H1 (cell line): ENCODE results near the gene RBP4. TPM values are rescaled to one million over a fixed set of nuclear protein-coding genes. Genes with fewer than 3 reads are reported as not detected.

ENCODE experiments used
- CTCF ChIA-PET: fragments of 300-600 bp; sonication (Branson Sonifier 250); formaldehyde crosslinking; loops from one replicate; lab custom pipeline; 2021; ENCODE audit not compliant: partially characterized antibody; lab: Charles Lee
- POLR2A ChIA-PET: fragments of 300-600 bp; sonication (Branson Sonifier 250); formaldehyde crosslinking; loops from one replicate; lab custom pipeline; 2021; ENCODE audit warnings: inconsistent platforms; ENCODE audit not compliant: partially characterized antibody; lab: Charles Lee
- DNase-seq, 2 experiments: peaks; one replicate each; pipeline versions ENCODE4 v3.0.0 to v3.0.0-alpha.2; 2010 to 2022; ENCODE audit warnings: low spot score in 2 of 2, low read depth in 1 of 2, mixed read lengths in 1 of 2
- FAIRE-seq: peaks from 2 replicates; lab custom pipeline; 2011; peaks lifted over from hg19 to GRCh38; lab: Jason Lieb, UNC
- H2AFZ ChIP-seq: 2 replicates; pipeline ENCODE4 v1.8.1; 2012; ENCODE audit warnings: low read length, inconsistent platforms
- H2AK5ac ChIP-seq: 2 replicates; pipeline ENCODE4 v1.6.1; 2013; ENCODE audit warnings: low read depth, low read length
- H2BK120ac ChIP-seq: replicated peaks from 2 replicates; pipeline ENCODE3; 2013; ENCODE audit warnings: low read depth, low read length, inconsistent platforms
- H2BK12ac ChIP-seq: 2 replicates; pipeline ENCODE4 v1.6.1; 2013; ENCODE audit warnings: low read depth, low read length
- H2BK15ac ChIP-seq: 2 replicates; pipeline ENCODE4 v1.6.1; 2013; ENCODE audit warnings: low read length
- H2BK20ac ChIP-seq: 2 replicates; pipeline ENCODE4 v1.6.1; 2013; ENCODE audit warnings: low read length
- H2BK5ac ChIP-seq: 2 replicates; pipeline ENCODE4 v1.6.1; 2013; ENCODE audit warnings: low read depth, low read length
- H3K14ac ChIP-seq: 2 replicates; pipeline ENCODE4 v1.6.1; 2013; ENCODE audit warnings: inconsistent platforms; ENCODE audit not compliant: insufficient read length
- H3K18ac ChIP-seq: 2 replicates; pipeline ENCODE4 v1.6.1; 2013; ENCODE audit warnings: low read length; ENCODE audit errors: extremely low read depth
- H3K23ac ChIP-seq: 2 replicates; pipeline ENCODE4 v1.6.1; 2013; ENCODE audit warnings: inconsistent platforms; ENCODE audit not compliant: insufficient read length
- H3K23me2 ChIP-seq: 2 replicates; pipeline ENCODE4 v1.6.1; 2013; ENCODE audit warnings: low read depth, low read length
- H3K27ac ChIP-seq: 2 replicates; pipeline ENCODE4 v1.6.1; 2011; ENCODE audit warnings: low read depth, low read length, inconsistent platforms
- H3K27me3 ChIP-seq, 4 experiments: replicated peaks in 1 of 4; 1 replicate in 1 of 4; 2 replicates in 3 of 4; pipeline versions ENCODE4 v1.6.1 to v1.8.1; 2011 to 2013; ENCODE audit warnings: low read length in 3 of 4, mild to moderate bottlenecking in 3 of 4, inconsistent platforms in 2 of 4, mixed read lengths in 2 of 4, moderate library complexity in 1 of 4; ENCODE audit not compliant: control insufficient read depth in 3 of 4, insufficient read depth in 3 of 4; ENCODE audit errors: extremely low read depth in 1 of 4
- H3K36me3 ChIP-seq, 4 experiments: 2 replicates each; pipeline versions ENCODE4 v1.6.1 to v1.8.1; 2011 to 2013; ENCODE audit warnings: mild to moderate bottlenecking in 4 of 4, low read length in 3 of 4, moderate library complexity in 2 of 4, control low read depth in 1 of 4, inconsistent platforms in 1 of 4; ENCODE audit not compliant: insufficient read depth in 4 of 4, control insufficient read depth in 2 of 4
- H3K4ac ChIP-seq: replicated peaks from 2 replicates; pipeline ENCODE3; 2013; ENCODE audit warnings: low read length, low read depth, mixed read lengths, inconsistent platforms; ENCODE audit not compliant: insufficient read length
- H3K4me1 ChIP-seq, 4 experiments: replicated peaks in 1 of 4; 1 replicate in 1 of 4; 2 replicates in 3 of 4; pipeline versions ENCODE4 v1.6.1 to v1.8.1; 2011 to 2013; ENCODE audit warnings: low read length in 3 of 4, inconsistent platforms in 2 of 4, mixed read lengths in 1 of 4; ENCODE audit not compliant: insufficient read depth in 4 of 4, control insufficient read depth in 3 of 4
- H3K4me2 ChIP-seq, 2 experiments: 2 replicates each; pipeline versions ENCODE4 v1.6.1 to v1.8.1; 2011 to 2013; ENCODE audit warnings: low read depth in 2 of 2, low read length in 2 of 2, control low read depth in 1 of 2, inconsistent platforms in 1 of 2, mild to moderate bottlenecking in 1 of 2; ENCODE audit not compliant: insufficient read depth in 1 of 2
- H3K4me3 ChIP-seq, 4 experiments: fragments of 200-600, 300-600 bp in 1 of 4; sonication (generic), shearing (Covaris generic), sonication (Bioruptor Twin) in 1 of 4; 2 replicates each; pipeline versions ENCODE4 v1.5.1 to v1.8.1; 2011 to 2016; ENCODE audit warnings: low read length in 4 of 4, low read depth in 3 of 4, control low read depth in 2 of 4, inconsistent platforms in 2 of 4, mild to moderate bottlenecking in 2 of 4, mixed read lengths in 1 of 4, moderate library complexity in 1 of 4; ENCODE audit not compliant: insufficient read depth in 2 of 4; ENCODE audit errors: extremely low read depth in 1 of 4
- H3K56ac ChIP-seq: replicated peaks from 2 replicates; pipeline ENCODE3; 2013; ENCODE audit warnings: low read depth, mild to moderate bottlenecking, mixed read lengths, low read length, inconsistent platforms; ENCODE audit not compliant: insufficient read length
- H3K79me1 ChIP-seq: 2 replicates; pipeline ENCODE4 v1.6.1; 2013; ENCODE audit warnings: low read depth, low read length, control low read depth
- H3K79me2 ChIP-seq, 2 experiments: 2 replicates each; pipeline versions ENCODE4 v1.6.1 to v1.8.1; 2012 to 2013; ENCODE audit warnings: low read length in 2 of 2, mild to moderate bottlenecking in 2 of 2, inconsistent platforms in 1 of 2; ENCODE audit not compliant: insufficient read depth in 2 of 2, control insufficient read depth in 1 of 2
- H3K9ac ChIP-seq, 4 experiments: replicated peaks in 1 of 4; 1 replicate in 1 of 4; 2 replicates in 3 of 4; pipeline versions ENCODE4 v1.6.1 to v1.8.1; 2011 to 2013; ENCODE audit warnings: low read depth in 3 of 4, low read length in 3 of 4, control low read depth in 2 of 4, mild to moderate bottlenecking in 2 of 4, moderate library complexity in 2 of 4, inconsistent platforms in 1 of 4; ENCODE audit errors: extremely low read depth in 1 of 4
- H3K9me3 ChIP-seq, 2 experiments: 2 replicates each; pipeline versions ENCODE4 v1.6.1 to v1.8.1; 2012 to 2013; ENCODE audit warnings: mild to moderate bottlenecking in 2 of 2, moderate library complexity in 2 of 2, control low read depth in 1 of 2, inconsistent platforms in 1 of 2, low read depth in 1 of 2, low read length in 1 of 2, mixed read lengths in 1 of 2; ENCODE audit not compliant: insufficient read depth in 2 of 2
- H4K20me1 ChIP-seq, 2 experiments: replicated peaks in 1 of 2; 2 replicates each; pipeline versions ENCODE3 to v1.8.1; 2011 to 2013; ENCODE audit warnings: inconsistent platforms in 2 of 2, low read length in 2 of 2, mild to moderate bottlenecking in 1 of 2; ENCODE audit not compliant: insufficient read depth in 2 of 2, control insufficient read depth in 1 of 2
- H4K5ac ChIP-seq: 2 replicates; pipeline ENCODE4 v1.6.1; 2013; ENCODE audit warnings: low read length, low read depth, mixed read lengths, inconsistent platforms; ENCODE audit not compliant: insufficient read length
- H4K8ac ChIP-seq: 2 replicates; pipeline ENCODE4 v1.8.0; 2013; ENCODE audit warnings: mild to moderate bottlenecking, moderate library complexity, low read length, inconsistent platforms; ENCODE audit not compliant: insufficient read depth; ENCODE audit errors: extremely low read depth
- H4K91ac ChIP-seq: replicated peaks from 2 replicates; pipeline ENCODE3; 2013; ENCODE audit warnings: low read length, mixed read lengths, inconsistent platforms; ENCODE audit not compliant: insufficient read length
- CTBP2 ChIP-seq: IDR thresholded peaks from 2 replicates; pipeline ENCODE4 v1.7.0; 2011; ENCODE audit warnings: borderline replicate concordance, mild to moderate bottlenecking, moderate library complexity, mixed read lengths, low read length; ENCODE audit not compliant: insufficient read depth, insufficient read length
- MAFK ChIP-seq: IDR thresholded peaks from 2 replicates; pipeline ENCODE4 v1.6.1; 2012; ENCODE audit warnings: low read depth, mild to moderate bottlenecking, improper control_type of control experiment, low read length
- POLR2A ChIP-seq, 2 experiments: IDR thresholded peaks; 1 replicate in 1 of 2; 2 replicates in 1 of 2; pipeline ENCODE4 v1.6.1; 2011; ENCODE audit warnings: low read depth in 2 of 2, low read length in 2 of 2, mild to moderate bottlenecking in 2 of 2; ENCODE audit errors: control extremely low read depth in 1 of 2
- SAP30 ChIP-seq: fragments of 300-600 bp; sonication (generic); IDR thresholded peaks from 2 replicates; pipeline ENCODE4 v1.7.1; 2012; ENCODE audit warnings: low read length, moderate library complexity, mild to moderate bottlenecking, inconsistent platforms; ENCODE audit not compliant: insufficient read depth, insufficient replicate concordance
- SIRT6 ChIP-seq: IDR thresholded peaks from one replicate; pipeline ENCODE4 v1.7.1; 2012; ENCODE audit warnings: low read length, inconsistent platforms
- SIX5 ChIP-seq: IDR thresholded peaks from 2 replicates; pipeline ENCODE4 v1.6.1; 2011; ENCODE audit warnings: mild to moderate bottlenecking, low read depth, low read length
- SP2 ChIP-seq: IDR thresholded peaks from 2 replicates; pipeline ENCODE4 v1.6.1; 2012; ENCODE audit warnings: mild to moderate bottlenecking, low read length, inconsistent platforms
- WGBS, 2 experiments: shearing (Covaris generic) in 1 of 2; methylation state at CpG; one replicate each; pipeline versions ENCODE4 v1.1.6 to v1.1.7; 2013 to 2015; ENCODE audit warnings: low lambda C conversion rate in 2 of 2, mixed read lengths in 2 of 2, inconsistent platforms in 1 of 2, low coverage in 1 of 2, missing lambda C conversion rate in 1 of 2; ENCODE audit not compliant: insufficient replicate concordance in 2 of 2, insufficient coverage in 1 of 2, insufficient read length in 1 of 2; ENCODE audit errors: extremely low coverage in 1 of 2, missing lambda C conversion rate in 1 of 2; 5-methylcytosine and 5-hydroxymethylcytosine counted together
- polyA plus RNA-seq, 7 experiments: library from polyadenylated mRNA; depleted of rRNA in 3 of 7; stranded (reverse) in 5 of 7; unstranded in 2 of 7; fragments of >200 nt in 5 of 7; fragments of 200-250 nt in 2 of 7; gene quantifications; 1 replicate in 5 of 7; 2 replicates in 1 of 7; 4 replicates in 1 of 7; pipeline versions ENCODE4 v1.2.1 to v1.2.3, GENCODE V29; 2011 to 2013; ENCODE audit warnings: missing spikeins in 2 of 7, mixed read lengths in 2 of 7
- total RNA-seq: library from RNA; stranded (reverse); fragmentation: NEBNext Ultra II Directional; extraction: Animal tissue kit (Norgen Biotek cat#: 25700); gene quantifications from 2 replicates; pipeline ENCODE4 v1.2.1, GENCODE V29; 2021

RBP4 gene
- total and polyA plus RNA-seq, 2 of the 8 experiments (the other 6 are each of a cell fraction or from before 2014, with no cell fraction given): 0.42 to 0.97 TPM

DNA sequence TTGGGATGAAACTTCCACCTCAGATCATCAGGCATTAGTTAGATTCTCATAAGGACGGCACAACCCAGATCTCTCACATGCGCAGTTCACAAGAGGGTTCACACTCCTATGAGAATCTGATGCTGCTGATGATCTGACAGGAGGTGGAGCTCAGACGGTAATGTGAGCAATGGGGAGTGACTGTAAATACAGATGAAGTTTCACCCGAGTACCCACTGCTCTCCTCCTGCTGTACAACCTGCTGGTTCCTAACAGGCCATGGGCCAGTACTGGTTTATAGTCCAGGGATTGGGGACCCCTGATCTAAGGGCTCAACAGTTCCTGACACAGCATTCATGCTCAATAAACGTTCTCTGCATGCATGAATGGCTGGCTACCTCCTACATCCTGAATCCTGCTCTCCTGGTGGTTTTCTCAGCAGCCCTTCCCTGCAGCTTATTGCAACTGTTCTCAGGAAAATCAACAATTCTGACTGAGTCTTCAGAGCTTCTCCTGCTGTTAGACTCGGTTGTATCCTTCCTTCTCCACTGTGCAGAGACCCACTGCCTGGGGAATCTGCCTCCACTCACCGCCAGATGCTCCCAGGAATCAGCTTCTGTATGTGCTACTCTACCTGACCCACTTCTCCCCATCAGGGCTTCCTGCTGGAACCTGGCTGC lies 28.7 kb upstream of the RBP4 start:
- peaks cover 0 to 2% (median 0%) of the 10 kb centered on the region in 4 experiments; a peak in 1 of 7 replicates for H3K4me1 ChIP-seq
- WGBS, 2 experiments: 85% methylated on average over 7 of the region's 7 CpGs; no CpG with 5 or more reads in 1 of the 2 experiments
- no peak overlapping the region for H4K5ac ChIP-seq
- H3K9ac ChIP-seq: no peak overlapping the region
- no peak overlapping the region for H3K4me2 ChIP-seq
- H3K14ac ChIP-seq: no peak overlapping the region
- ChIA-PET POLR2A (no interaction called here), CTCF (interaction anchor here (0.8 kb wide), 1 partner anchor 16 kb away, joined by 4 read pairs; no protein-coding TSS in a partner anchor)
- H3K27me3 ChIP-seq: no peaks in the 10 kb centered on the region
- H3K4me3 ChIP-seq: no peak overlapping the region
- H3K18ac ChIP-seq: no peak overlapping the region
- H3K79me1 ChIP-seq: no peaks in the 10 kb centered on the region
- no peak overlapping the region for H4K8ac ChIP-seq
- no peak for DNase-seq
- H2AK5ac ChIP-seq: no peak overlapping the region
- H3K79me2 ChIP-seq: no peaks in the 10 kb centered on the region
- H4K91ac ChIP-seq: no peak overlapping the region
- peak overlapping the region; percentile 44; the same call in 1 of the 2 replicates for H2AFZ ChIP-seq
- no peak for FAIRE-seq
- no peak overlapping the region for H2BK5ac ChIP-seq
- H3K23ac ChIP-seq: no peak overlapping the region
- no peaks in the 10 kb centered on the region for H4K20me1 ChIP-seq
- H3K27ac ChIP-seq: no peak overlapping the region
- no peak overlapping the region for H2BK120ac ChIP-seq
- H2BK15ac ChIP-seq: no peak overlapping the region
- no peaks in the 10 kb centered on the region for H3K23me2 ChIP-seq
- no peaks in the 10 kb centered on the region for H3K9me3 ChIP-seq
- TF ChIP-seq MAFK (no peak), SIX5 (no peak), SAP30 (no peak), SP2 (no peak), SIRT6 (no peak), CTBP2 (no peak), POLR2A (IDR thresholded peaks at IDR 0.05; ENCODE audit: control extremely low read depth in 1 of 2, low read depth in 2 of 2, low read length in 2 of 2) (no peak)
- H3K36me3 ChIP-seq: no peaks in the 10 kb centered on the region
- no peak overlapping the region for H2BK20ac ChIP-seq
- no peak overlapping the region for H3K56ac ChIP-seq
- no peak overlapping the region for H3K4ac ChIP-seq
- no peak overlapping the region for H2BK12ac ChIP-seq
